ENCODE results near the gene MAN1A1.

MAN1A1 gene

GRCh38 chr6:119270545-119270944 lies 79.0 kb downstream of the MAN1A1 start:
- Histone ChIP-seq H3K9me3 (ENCODE audit: control insufficient read depth, insufficient read depth, low read depth, low read length) (no peaks in the 10 kb centered on the region), H3K27ac (ENCODE audit: extremely low read depth, low read depth, low read length) (no peak overlapping the region), H3K4me3 (ENCODE audit: low read depth, low read length) (no peak overlapping the region), H3K36me3 (ENCODE audit: control insufficient read depth in 2 of 2, insufficient read depth in 1 of 2, low read length in 2 of 2) (peaks cover 0 to 7% of the 10 kb centered on the region in 2 experiments; a peak in 1 of 3 replicates), H3K4me1 (ENCODE audit: control insufficient read depth, insufficient read depth, low read length) (no peaks in the 10 kb centered on the region)
- TF ChIP-seq ZNF785 (tag by site-specific recombination; IDR thresholded peaks at IDR 0.05) (no peak), SETDB1 (IDR thresholded peaks at IDR 0.05; ENCODE audit: insufficient read length, low read length) (peak; percentile 77), ZNF184 (tag by site-specific recombination; IDR thresholded peaks at IDR 0.05) (no peak)
- CTCF ChIA-PET: no interaction called here
- POLR2A ChIA-PET: no interaction called here

DNA sequence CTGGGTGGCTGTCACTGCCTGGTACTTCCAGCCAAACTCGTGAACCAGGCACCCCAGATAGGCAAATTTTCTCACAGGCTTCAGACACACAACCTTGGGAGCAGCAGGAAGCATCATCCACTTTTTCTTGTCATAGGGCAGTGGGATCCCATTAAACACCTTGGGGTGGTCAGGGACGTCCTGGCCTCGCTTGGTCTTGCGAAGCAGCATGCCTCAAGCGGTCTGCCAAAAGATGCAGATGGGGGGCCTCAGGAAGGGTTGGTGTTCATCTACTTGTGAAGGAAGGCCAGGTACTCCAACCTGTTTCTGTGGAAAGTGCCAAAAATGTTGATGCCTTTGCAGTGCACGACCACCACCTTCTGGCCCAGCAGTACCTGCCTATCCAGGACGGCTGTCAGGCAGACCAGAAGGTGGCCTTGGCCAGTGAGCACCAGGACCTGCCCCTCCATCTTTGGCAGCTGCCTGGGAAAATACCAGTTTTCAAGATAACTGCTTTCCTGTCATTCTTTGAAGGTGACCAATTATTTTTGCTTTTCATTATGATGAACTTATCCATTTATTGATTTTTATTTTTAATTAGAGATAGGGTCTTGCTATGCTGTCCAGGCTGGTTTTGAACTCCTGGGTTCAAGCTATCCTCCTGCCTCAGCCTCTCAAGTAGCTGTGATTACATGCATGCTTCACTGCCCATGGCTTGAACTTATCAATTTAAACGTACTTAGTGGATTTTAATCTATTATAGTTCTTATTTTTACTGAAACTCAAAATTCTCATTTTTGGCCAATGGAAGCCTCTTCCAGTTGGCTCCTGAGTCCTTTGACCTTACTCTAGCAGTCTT lies 80.1 kb downstream of the MAN1A1 start:
- POLR2A ChIA-PET: no interaction called here
- Histone ChIP-seq H3K36me3 (ENCODE audit: control insufficient read depth in 2 of 2, insufficient read depth in 1 of 2, low read length in 2 of 2) (peaks cover 0 to 7% of the 10 kb centered on the region in 2 experiments; a peak in 1 of 3 replicates), H3K4me1 (ENCODE audit: control insufficient read depth, insufficient read depth, low read length) (no peaks in the 10 kb centered on the region), H3K27ac (ENCODE audit: extremely low read depth, low read depth, low read length) (no peak overlapping the region), H3K4me3 (ENCODE audit: low read depth, low read length) (no peak overlapping the region), H3K9me3 (ENCODE audit: control insufficient read depth, insufficient read depth, low read depth, low read length) (no peaks in the 10 kb centered on the region)
- CTCF ChIA-PET: no interaction called here
- TF ChIP-seq ZNF629 (tag by site-specific recombination; IDR thresholded peaks at IDR 0.05) (no peak), ZNF174 (tag by site-specific recombination; IDR thresholded peaks at IDR 0.05) (no peak), ZNF146 (tag by site-specific recombination; IDR thresholded peaks at IDR 0.05) (no peak), ZFP69B (tag by site-specific recombination; IDR thresholded peaks at IDR 0.05) (no peak), YY2 (tag by site-specific recombination; IDR thresholded peaks at IDR 0.05) (no peak), ZNF121 (tag by site-specific recombination; IDR thresholded peaks at IDR 0.05) (no peak), ZNF394 (tag by site-specific recombination; IDR thresholded peaks at IDR 0.05; ENCODE audit: borderline replicate concordance) (no peak), KLF1 (tag by site-specific recombination; IDR thresholded peaks at IDR 0.05) (no peak), ZBTB20 (tag by site-specific recombination; IDR thresholded peaks at IDR 0.05) (no peak), ZNF501 (tag by site-specific recombination; IDR thresholded peaks at IDR 0.05) (no peak), ZNF350 (tag by site-specific recombination; IDR thresholded peaks at IDR 0.05) (no peak), ZNF426 (tag by site-specific recombination; IDR thresholded peaks at IDR 0.05) (no peak), ZNF292 (tag by site-specific recombination; IDR thresholded peaks at IDR 0.05; ENCODE audit: borderline replicate concordance, low read depth) (no peak), PATZ1 (tag by site-specific recombination; IDR thresholded peaks at IDR 0.05) (no peak)
- TF ChIP-seq, protein P1, sequence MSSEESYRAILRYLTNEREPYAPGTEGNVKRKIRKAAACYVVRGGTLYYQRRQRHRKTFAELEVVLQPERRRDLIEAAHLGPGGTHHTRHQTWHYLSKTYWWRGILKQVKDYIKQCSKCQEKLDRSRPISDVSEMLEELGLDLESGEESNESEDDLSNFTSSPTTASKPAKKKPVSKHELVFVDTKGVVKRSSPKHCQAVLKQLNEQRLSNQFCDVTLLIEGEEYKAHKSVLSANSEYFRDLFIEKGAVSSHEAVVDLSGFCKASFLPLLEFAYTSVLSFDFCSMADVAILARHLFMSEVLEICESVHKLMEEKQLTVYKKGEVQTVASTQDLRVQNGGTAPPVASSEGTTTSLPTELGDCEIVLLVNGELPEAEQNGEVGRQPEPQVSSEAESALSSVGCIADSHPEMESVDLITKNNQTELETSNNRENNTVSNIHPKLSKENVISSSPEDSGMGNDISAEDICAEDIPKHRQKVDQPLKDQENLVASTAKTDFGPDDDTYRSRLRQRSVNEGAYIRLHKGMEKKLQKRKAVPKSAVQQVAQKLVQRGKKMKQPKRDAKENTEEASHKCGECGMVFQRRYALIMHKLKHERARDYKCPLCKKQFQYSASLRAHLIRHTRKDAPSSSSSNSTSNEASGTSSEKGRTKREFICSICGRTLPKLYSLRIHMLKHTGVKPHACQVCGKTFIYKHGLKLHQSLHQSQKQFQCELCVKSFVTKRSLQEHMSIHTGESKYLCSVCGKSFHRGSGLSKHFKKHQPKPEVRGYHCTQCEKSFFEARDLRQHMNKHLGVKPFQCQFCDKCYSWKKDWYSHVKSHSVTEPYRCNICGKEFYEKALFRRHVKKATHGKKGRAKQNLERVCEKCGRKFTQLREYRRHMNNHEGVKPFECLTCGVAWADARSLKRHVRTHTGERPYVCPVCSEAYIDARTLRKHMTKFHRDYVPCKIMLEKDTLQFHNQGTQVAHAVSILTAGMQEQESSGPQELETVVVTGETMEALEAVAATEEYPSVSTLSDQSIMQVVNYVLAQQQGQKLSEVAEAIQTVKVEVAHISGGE (tag by site-specific recombination; conservative IDR thresholded peaks at IDR 0.05; ENCODE audit: low read depth): no peak
- TF ChIP-seq, protein P2, sequence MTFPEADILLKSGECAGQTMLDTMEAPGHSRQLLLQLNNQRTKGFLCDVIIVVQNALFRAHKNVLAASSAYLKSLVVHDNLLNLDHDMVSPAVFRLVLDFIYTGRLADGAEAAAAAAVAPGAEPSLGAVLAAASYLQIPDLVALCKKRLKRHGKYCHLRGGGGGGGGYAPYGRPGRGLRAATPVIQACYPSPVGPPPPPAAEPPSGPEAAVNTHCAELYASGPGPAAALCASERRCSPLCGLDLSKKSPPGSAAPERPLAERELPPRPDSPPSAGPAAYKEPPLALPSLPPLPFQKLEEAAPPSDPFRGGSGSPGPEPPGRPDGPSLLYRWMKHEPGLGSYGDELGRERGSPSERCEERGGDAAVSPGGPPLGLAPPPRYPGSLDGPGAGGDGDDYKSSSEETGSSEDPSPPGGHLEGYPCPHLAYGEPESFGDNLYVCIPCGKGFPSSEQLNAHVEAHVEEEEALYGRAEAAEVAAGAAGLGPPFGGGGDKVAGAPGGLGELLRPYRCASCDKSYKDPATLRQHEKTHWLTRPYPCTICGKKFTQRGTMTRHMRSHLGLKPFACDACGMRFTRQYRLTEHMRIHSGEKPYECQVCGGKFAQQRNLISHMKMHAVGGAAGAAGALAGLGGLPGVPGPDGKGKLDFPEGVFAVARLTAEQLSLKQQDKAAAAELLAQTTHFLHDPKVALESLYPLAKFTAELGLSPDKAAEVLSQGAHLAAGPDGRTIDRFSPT (tag by site-specific recombination; IDR thresholded peaks at IDR 0.05): no peak
- TF ChIP-seq, protein P3, sequence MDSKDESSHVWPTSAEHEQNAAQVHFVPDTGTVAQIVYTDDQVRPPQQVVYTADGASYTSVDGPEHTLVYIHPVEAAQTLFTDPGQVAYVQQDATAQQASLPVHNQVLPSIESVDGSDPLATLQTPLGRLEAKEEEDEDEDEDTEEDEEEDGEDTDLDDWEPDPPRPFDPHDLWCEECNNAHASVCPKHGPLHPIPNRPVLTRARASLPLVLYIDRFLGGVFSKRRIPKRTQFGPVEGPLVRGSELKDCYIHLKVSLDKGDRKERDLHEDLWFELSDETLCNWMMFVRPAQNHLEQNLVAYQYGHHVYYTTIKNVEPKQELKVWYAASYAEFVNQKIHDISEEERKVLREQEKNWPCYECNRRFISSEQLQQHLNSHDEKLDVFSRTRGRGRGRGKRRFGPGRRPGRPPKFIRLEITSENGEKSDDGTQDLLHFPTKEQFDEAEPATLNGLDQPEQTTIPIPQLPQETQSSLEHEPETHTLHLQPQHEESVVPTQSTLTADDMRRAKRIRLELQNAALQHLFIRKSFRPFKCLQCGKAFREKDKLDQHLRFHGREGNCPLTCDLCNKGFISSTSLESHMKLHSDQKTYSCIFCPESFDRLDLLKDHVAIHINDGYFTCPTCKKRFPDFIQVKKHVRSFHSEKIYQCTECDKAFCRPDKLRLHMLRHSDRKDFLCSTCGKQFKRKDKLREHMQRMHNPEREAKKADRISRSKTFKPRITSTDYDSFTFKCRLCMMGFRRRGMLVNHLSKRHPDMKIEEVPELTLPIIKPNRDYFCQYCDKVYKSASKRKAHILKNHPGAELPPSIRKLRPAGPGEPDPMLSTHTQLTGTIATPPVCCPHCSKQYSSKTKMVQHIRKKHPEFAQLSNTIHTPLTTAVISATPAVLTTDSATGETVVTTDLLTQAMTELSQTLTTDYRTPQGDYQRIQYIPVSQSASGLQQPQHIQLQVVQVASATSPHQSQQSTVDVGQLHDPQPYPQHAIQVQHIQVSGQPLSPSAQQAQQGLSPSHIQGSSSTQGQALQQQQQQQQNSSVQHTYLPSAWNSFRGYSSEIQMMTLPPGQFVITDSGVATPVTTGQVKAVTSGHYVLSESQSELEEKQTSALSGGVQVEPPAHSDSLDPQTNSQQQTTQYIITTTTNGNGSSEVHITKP (tag by site-specific recombination; IDR thresholded peaks at IDR 0.05): no peak

Data from HEK293 (cell line).